ENCODE results near the gene NCAN. TPM values are rescaled to one million over a fixed set of nuclear protein-coding genes. Genes with fewer than 3 reads are reported as not detected.
"Not testable (repeated sequence)": the region's sequence is repeated elsewhere in the genome, so short reads cannot be mapped to it uniquely, and the experiment has no call there.

The NCAN gene
- total RNA-seq, 1 donor from 2014 or later = not detected

- DNase-seq (ENCODE audit: low spot score) = no peak
- intact Hi-C loops (cut with micrococcal nuclease) = no loop called here
- Mint-ChIP-seq H3K36me3 (ENCODE audit: low read depth) (no peaks in the 10 kb centered on the region), H3K4me1 (ENCODE audit: low read depth) (peaks cover 8% of the 10 kb centered on the region), H3K27ac (no peak overlapping the region), H3K27me3 (ENCODE audit: insufficient read depth) (peaks cover 27% of the 10 kb centered on the region), H3K4me3 (no peak overlapping the region), H3K9me3 (no peaks in the 10 kb centered on the region)
These were observed 5.3 kb downstream of the NCAN start for GRCh38 chr19:19217099-19217498.

DNA sequence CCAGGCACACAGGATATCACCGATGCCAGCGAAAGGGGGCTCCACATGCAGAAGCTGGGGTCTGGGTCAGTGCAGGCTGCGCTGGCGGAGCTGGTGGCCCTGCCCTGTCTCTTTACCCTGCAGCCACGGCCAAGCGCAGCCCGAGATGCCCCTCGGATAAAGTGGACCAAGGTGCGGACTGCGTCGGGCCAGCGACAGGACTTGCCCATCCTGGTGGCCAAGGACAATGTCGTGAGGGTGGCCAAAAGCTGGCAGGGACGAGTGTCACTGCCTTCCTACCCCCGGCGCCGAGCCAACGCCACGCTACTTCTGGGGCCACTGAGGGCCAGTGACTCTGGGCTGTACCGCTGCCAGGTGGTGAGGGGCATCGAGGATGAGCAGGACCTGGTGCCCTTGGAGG is 7.2 kb downstream of the NCAN start:
- no peak overlapping the region for H3K4me3 Mint-ChIP-seq
- H3K27me3 Mint-ChIP-seq (ENCODE audit: insufficient read depth) = peaks cover 24% of the 10 kb centered on the region
- no peaks in the 10 kb centered on the region for H3K9me3 Mint-ChIP-seq
- intact Hi-C loops (cut with micrococcal nuclease) = no loop called here
- H3K36me3 Mint-ChIP-seq (ENCODE audit: low read depth) = no peaks in the 10 kb centered on the region
- H3K4me1 Mint-ChIP-seq (ENCODE audit: low read depth) = peaks cover 8% of the 10 kb centered on the region
- no peak for DNase-seq (ENCODE audit: low spot score)
- no peak overlapping the region for H3K27ac Mint-ChIP-seq

DNA sequence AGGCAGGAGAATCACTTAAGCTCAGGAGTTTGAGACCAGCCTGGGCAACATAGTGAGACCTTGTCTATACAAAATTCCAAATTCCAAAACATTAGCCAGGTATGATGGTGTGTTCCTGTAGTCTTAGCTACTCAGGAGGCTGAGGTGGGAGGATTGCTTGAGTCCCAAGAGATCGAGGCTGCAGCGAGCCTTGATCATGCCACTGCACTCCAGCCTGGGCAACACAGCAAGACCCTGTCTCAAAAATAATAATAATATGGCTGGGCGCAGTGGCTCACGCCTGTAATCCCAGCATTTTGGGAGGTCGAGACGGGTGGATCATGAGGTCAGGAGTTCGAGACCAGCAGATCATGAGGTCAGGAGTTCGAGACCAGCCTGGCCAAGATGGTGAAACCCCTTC is 9.2 kb downstream of the NCAN start:
- H3K36me3 Mint-ChIP-seq (ENCODE audit: low read depth); intact Hi-C loops (cut with micrococcal nuclease); DNase-seq (ENCODE audit: low spot score); H3K27ac Mint-ChIP-seq; H3K4me3 Mint-ChIP-seq; H3K9me3 Mint-ChIP-seq; H3K4me1 Mint-ChIP-seq (ENCODE audit: low read depth): not testable (repeated sequence)
- H3K27me3 Mint-ChIP-seq (ENCODE audit: insufficient read depth) = peaks cover 17% of the 10 kb centered on the region

DNA sequence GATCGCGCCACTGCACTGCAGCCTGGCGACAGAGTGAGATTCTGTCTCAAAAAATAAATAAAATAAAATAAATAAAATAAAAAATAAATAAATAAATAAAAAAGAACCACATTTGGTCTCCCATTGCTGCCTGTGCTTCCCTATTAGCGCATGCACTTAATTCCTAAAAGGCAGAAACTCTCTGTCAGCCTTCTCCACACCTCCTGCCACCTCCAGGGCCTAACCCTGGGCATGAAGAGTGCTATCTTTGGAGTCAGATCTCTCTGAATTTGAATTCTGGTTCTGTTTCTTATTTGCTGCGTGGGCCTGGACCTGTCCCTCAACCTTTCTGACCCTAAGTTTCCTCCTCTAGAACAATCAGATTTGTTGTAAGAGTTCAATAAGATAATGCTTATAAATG is 11.3 kb downstream of the NCAN start:
- Mint-ChIP-seq H3K4me3 (no peak overlapping the region), H3K9me3 (no peaks in the 10 kb centered on the region)

GRCh38 chr19:19223636-19224035 is 11.9 kb downstream of the NCAN start:
- intact Hi-C loops (cut with micrococcal nuclease) = loop anchor here (2.0 kb wide), 1 partner anchor 31 kb away; the partner anchor contains the start of genes BORCS8 and RFXANK
- no peak overlapping the region for H3K4me3 Mint-ChIP-seq
- peaks cover 8% of the 10 kb centered on the region for H3K4me1 Mint-ChIP-seq (ENCODE audit: low read depth)
- no peak overlapping the region for H3K27ac Mint-ChIP-seq
- H3K27me3 Mint-ChIP-seq (ENCODE audit: insufficient read depth) = peaks cover 15% of the 10 kb centered on the region
- no peaks in the 10 kb centered on the region for H3K9me3 Mint-ChIP-seq
- no peak for DNase-seq (ENCODE audit: low spot score)
- no peaks in the 10 kb centered on the region for H3K36me3 Mint-ChIP-seq (ENCODE audit: low read depth)

More for the DNA sequence above, 11.3 kb downstream of the NCAN start:
- intact Hi-C loops (cut with micrococcal nuclease) = no loop called here
- Mint-ChIP-seq H3K27me3 (ENCODE audit: insufficient read depth) (peaks cover 13% of the 10 kb centered on the region), H3K4me1 (ENCODE audit: low read depth) (peaks cover 8% of the 10 kb centered on the region), H3K27ac (no peak overlapping the region), H3K36me3 (ENCODE audit: low read depth) (no peaks in the 10 kb centered on the region)
- no peak for DNase-seq (ENCODE audit: low spot score)

DNA sequence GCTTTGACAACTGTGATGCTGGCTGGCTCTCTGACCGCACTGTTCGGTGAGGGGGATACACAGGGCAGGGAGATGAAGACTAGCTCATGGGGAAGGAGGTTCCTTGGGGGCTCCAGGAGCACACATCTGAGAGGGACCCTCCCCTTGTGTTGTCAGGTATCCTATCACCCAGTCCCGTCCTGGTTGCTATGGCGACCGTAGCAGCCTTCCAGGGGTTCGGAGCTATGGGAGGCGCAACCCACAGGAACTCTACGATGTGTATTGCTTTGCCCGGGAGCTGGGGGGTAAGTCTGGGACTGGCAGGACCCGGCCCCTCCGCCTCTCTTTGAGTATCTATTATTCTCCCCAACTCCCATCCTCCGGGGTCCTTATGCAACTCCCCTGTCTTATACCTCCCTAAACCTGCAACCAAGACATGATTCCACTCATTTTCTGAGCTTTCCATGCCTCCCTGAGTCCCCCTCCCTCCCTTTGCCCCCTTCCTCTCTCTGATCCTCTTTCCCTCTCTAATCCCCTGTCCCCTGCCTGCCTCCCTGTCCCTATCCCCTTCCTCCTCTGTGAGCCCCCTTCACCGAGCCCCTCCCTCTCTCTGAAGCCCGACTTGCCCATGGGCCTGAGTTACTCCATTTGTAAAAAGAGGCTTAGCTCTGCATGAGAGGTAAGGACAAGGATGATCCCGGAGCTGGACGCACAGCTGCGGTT is 12.5 kb downstream of the NCAN start:
- Mint-ChIP-seq H3K4me1 (ENCODE audit: low read depth) (peaks cover 8% of the 10 kb centered on the region), H3K9me3 (no peaks in the 10 kb centered on the region), H3K4me3 (peak overlapping the region; percentile 64), H3K27me3 (ENCODE audit: insufficient read depth) (peaks cover 15% of the 10 kb centered on the region), H3K36me3 (ENCODE audit: low read depth) (no peaks in the 10 kb centered on the region), H3K27ac (no peak overlapping the region)
- no peak for DNase-seq (ENCODE audit: low spot score)
- intact Hi-C loops (cut with micrococcal nuclease) = loop anchor here (2.0 kb wide), 1 partner anchor 32 kb away; the partner anchor contains the start of genes BORCS8 and RFXANK

- Mint-ChIP-seq H3K27me3 (ENCODE audit: insufficient read depth) (peaks cover 15% of the 10 kb centered on the region), H3K36me3 (ENCODE audit: low read depth) (no peaks in the 10 kb centered on the region), H3K9me3 (no peaks in the 10 kb centered on the region), H3K4me3 (peak overlapping the region; percentile 81), H3K27ac (peak overlapping the region; percentile 31), H3K4me1 (ENCODE audit: low read depth) (peaks cover 8% of the 10 kb centered on the region)
- DNase-seq (ENCODE audit: low spot score) = peak; percentile 72
- intact Hi-C loops (cut with micrococcal nuclease) = loop anchor here (1.0 to 2.0 kb wide), 2 partner anchors 32 to 79 kb away; partner anchors contain the start of genes BORCS8 and RFXANK
These were observed 13.2 kb downstream of the NCAN start for GRCh38 chr19:19224852-19225494.

- Mint-ChIP-seq H3K4me3 (no peak overlapping the region), H3K36me3 (ENCODE audit: low read depth) (no peaks in the 10 kb centered on the region), H3K4me1 (ENCODE audit: low read depth) (peaks cover 8% of the 10 kb centered on the region), H3K27me3 (ENCODE audit: insufficient read depth) (peaks cover 17% of the 10 kb centered on the region), H3K9me3 (no peaks in the 10 kb centered on the region), H3K27ac (no peak overlapping the region)
- intact Hi-C loops (cut with micrococcal nuclease) = no loop called here
- no peak for DNase-seq (ENCODE audit: low spot score)
These were observed 14.4 kb downstream of the NCAN start for GRCh38 chr19:19226204-19226603.

DNA sequence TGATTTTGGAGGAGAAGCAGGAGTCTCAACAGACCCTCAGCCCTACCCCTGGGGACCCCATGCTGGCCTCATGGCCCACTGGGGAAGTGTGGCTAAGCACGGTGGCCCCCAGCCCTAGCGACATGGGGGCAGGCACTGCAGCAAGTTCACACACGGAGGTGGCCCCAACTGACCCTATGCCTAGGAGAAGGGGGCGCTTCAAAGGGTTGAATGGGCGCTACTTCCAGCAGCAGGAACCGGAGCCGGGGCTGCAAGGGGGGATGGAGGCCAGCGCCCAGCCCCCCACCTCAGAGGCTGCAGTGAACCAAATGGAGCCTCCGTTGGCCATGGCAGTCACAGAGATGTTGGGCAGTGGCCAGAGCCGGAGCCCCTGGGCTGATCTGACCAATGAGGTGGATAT is 14.9 kb downstream of the NCAN start:
- H3K4me1 Mint-ChIP-seq (ENCODE audit: low read depth) = peaks cover 8% of the 10 kb centered on the region
- no peak overlapping the region for H3K4me3 Mint-ChIP-seq
- H3K27me3 Mint-ChIP-seq (ENCODE audit: insufficient read depth) = peaks cover 17% of the 10 kb centered on the region
- no peak for DNase-seq (ENCODE audit: low spot score)
- H3K9me3 Mint-ChIP-seq = no peaks in the 10 kb centered on the region
- no peak overlapping the region for H3K27ac Mint-ChIP-seq
- no peaks in the 10 kb centered on the region for H3K36me3 Mint-ChIP-seq (ENCODE audit: low read depth)
- intact Hi-C loops (cut with micrococcal nuclease) = no loop called here

DNA sequence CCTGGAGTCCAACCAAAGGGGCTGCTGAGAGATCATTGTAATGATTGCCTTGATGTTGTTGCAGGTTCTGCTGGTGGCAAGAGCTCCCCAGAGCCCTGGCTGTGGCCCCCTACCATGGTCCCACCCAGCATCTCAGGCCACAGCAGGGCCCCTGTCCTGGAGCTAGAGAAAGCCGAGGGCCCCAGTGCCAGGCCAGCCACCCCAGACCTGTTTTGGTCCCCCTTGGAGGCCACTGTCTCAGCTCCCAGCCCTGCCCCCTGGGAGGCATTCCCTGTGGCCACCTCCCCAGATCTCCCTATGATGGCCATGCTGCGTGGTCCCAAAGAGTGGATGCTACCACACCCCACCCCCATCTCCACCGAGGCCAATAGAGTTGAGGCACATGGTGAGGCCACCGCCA is 15.5 kb downstream of the NCAN start:
- H3K27me3 Mint-ChIP-seq (ENCODE audit: insufficient read depth) = peaks cover 17% of the 10 kb centered on the region
- no peak for DNase-seq (ENCODE audit: low spot score)
- no peak overlapping the region for H3K4me3 Mint-ChIP-seq
- no peaks in the 10 kb centered on the region for H3K9me3 Mint-ChIP-seq
- H3K36me3 Mint-ChIP-seq (ENCODE audit: low read depth) = no peaks in the 10 kb centered on the region
- H3K4me1 Mint-ChIP-seq (ENCODE audit: low read depth) = peaks cover 8% of the 10 kb centered on the region
- intact Hi-C loops (cut with micrococcal nuclease) = no loop called here
- no peak overlapping the region for H3K27ac Mint-ChIP-seq

DNA sequence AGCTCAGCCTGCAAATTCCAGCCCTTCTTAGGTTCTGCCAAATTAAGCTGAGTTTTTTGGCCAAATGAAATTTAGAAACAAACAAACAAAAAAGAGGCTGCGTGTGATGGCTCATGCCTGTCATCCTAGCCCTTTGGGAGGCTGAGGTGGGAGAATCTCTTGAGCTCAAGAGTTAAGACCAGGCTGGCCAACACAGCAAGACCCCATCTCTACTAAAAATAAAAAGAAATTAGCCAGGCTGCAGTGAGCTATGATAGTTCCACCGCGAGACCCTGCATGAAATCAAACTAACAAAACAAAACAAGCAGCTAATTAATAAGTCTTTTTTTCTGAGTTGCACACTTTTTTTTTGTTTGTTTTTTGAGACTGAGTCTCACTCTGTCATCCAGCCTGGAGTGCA is 17.9 kb downstream of the NCAN start:
- intact Hi-C loops (cut with micrococcal nuclease) = no loop called here
- Mint-ChIP-seq H3K36me3 (ENCODE audit: low read depth) (no peaks in the 10 kb centered on the region), H3K4me3 (no peak overlapping the region), H3K4me1 (ENCODE audit: low read depth) (peaks cover 5% of the 10 kb centered on the region), H3K27ac (no peak overlapping the region), H3K27me3 (ENCODE audit: insufficient read depth) (peaks cover 8% of the 10 kb centered on the region), H3K9me3 (peaks cover 7% of the 10 kb centered on the region)
- DNase-seq (ENCODE audit: low spot score) = no peak

DNA sequence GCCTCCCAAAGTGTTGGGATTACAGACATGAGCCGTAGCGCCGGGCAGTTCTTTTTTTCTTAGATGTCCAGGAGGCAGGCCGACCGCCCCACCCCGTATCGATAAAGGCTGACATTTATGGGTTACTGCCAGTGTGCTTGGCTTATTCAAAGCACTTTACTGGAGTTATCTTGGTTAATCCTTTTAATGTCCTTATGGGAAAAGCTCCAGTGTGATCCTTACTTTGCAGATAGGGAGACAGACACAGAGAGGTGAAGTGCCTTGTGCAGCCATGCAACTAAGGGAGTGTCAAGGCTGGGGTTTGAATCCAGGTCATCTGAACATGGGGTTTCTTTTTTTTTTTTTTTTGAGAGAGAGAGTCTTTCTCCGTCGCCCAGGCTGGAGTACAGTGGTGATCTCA is 19.2 kb downstream of the NCAN start:
- H3K9me3 Mint-ChIP-seq = peaks cover 10% of the 10 kb centered on the region
- peaks cover 7% of the 10 kb centered on the region for H3K27me3 Mint-ChIP-seq (ENCODE audit: insufficient read depth)
- no peak overlapping the region for H3K4me3 Mint-ChIP-seq
- intact Hi-C loops (cut with micrococcal nuclease) = no loop called here
- H3K36me3 Mint-ChIP-seq (ENCODE audit: low read depth) = no peaks in the 10 kb centered on the region
- no peaks in the 10 kb centered on the region for H3K4me1 Mint-ChIP-seq (ENCODE audit: low read depth)
- DNase-seq (ENCODE audit: low spot score) = no peak
- no peak overlapping the region for H3K27ac Mint-ChIP-seq

DNA sequence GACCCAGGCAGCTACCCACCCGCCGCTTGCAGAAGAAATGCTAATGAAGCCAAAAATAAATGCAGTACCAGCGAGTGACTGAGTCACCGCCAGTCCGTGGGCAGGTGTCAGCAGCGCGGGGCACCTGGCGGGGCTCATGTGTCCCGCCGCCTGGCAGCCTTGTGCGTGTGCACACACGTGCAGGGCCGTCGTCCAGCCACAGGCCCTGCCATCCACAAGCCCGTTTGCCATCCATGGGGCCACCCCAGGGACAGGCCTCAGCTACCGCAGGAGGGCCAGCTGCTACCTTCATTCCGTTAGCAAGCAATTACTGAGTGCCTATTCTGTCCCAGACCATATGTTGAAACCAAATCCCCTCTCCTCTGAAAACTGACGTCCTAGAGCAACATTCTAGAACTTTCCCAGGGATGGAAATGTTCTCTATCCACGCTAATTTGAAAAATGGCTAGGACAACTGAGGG is 20.5 kb downstream of the NCAN start:
- H3K4me3 Mint-ChIP-seq = no peak overlapping the region
- DNase-seq (ENCODE audit: low spot score) = no peak
- intact Hi-C loops (cut with micrococcal nuclease) = no loop called here
- H3K9me3 Mint-ChIP-seq = peaks cover 14% of the 10 kb centered on the region
- H3K27me3 Mint-ChIP-seq (ENCODE audit: insufficient read depth) = peaks cover 7% of the 10 kb centered on the region
- H3K27ac Mint-ChIP-seq = no peak overlapping the region
- no peaks in the 10 kb centered on the region for H3K4me1 Mint-ChIP-seq (ENCODE audit: low read depth)
- no peaks in the 10 kb centered on the region for H3K36me3 Mint-ChIP-seq (ENCODE audit: low read depth)

Data from activated T-helper 1 cell treated with anti-CD3 and anti-CD28 coated beads, Interleukin-12 subunit alpha, Interleukin-12 subunit beta, Interleukin-2, Interleukin-4 antibody, amounts not matched to agents 30 ng/mL and 10 ng/mL and 1 ng/mL, durations not matched to agents 14 hours and 24 hours and 36 hours (primary cell).